ENCODE measurements around the gene STOM. TPM values are rescaled to one million over a fixed set of nuclear protein-coding genes. Genes with fewer than 3 reads are reported as not detected.
A peak's percentile ranks its signal among the peaks of the same experiment; 100 is the strongest.

The STOM gene
- total RNA-seq, 4 donors from 2014 or later, result 78.2 to 195 (median 111) TPM

- no peaks in the 10 kb centered on the region for H3K9me3 ChIP-seq
- in situ Hi-C loops (cut with MboI; ENCODE audit: low pct_ligation_motif_present in 1 of 4, low pct_unique_long_range_greater_than_20kb in 1 of 4, low sequenced_read_pairs in 3 of 4), result no loop called here
- no peaks in the 10 kb centered on the region for H3K27me3 ChIP-seq
- H3K4me3 ChIP-seq, result peak overlapping the region; percentile 33 to 53 (median 44)
- peaks cover 34 to 82% (median 52%) of the 10 kb centered on the region in 4 donors for H3K4me1 ChIP-seq
- 50 to 56% methylated on average over 8 of the region's 8 CpGs for WGBS, 2 donors (ENCODE audit: low coverage in 1 of 2)
- no peak for DNase-seq
- intact Hi-C loops (cut with DNase I; ENCODE audit: low total_unique reads), result no loop called here
- TF ChIP-seq EP300 (IDR thresholded peaks at IDR 0.05; ENCODE audit: low read depth) (no peak), POLR2A (IDR thresholded peaks at IDR 0.05) (no peak), POLR2AphosphoS5 (IDR thresholded peaks at IDR 0.05) (no peak)
- TF ChIP-seq, protein P1, sequence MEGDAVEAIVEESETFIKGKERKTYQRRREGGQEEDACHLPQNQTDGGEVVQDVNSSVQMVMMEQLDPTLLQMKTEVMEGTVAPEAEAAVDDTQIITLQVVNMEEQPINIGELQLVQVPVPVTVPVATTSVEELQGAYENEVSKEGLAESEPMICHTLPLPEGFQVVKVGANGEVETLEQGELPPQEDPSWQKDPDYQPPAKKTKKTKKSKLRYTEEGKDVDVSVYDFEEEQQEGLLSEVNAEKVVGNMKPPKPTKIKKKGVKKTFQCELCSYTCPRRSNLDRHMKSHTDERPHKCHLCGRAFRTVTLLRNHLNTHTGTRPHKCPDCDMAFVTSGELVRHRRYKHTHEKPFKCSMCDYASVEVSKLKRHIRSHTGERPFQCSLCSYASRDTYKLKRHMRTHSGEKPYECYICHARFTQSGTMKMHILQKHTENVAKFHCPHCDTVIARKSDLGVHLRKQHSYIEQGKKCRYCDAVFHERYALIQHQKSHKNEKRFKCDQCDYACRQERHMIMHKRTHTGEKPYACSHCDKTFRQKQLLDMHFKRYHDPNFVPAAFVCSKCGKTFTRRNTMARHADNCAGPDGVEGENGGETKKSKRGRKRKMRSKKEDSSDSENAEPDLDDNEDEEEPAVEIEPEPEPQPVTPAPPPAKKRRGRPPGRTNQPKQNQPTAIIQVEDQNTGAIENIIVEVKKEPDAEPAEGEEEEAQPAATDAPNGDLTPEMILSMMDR (IDR thresholded peaks at IDR 0.05), result no peak
- no peaks in the 10 kb centered on the region for H3K36me3 ChIP-seq
- peak overlapping the region; percentile 92 to 96 (median 92) for H3K27ac ChIP-seq
These were observed 1.3 kb downstream of the STOM start for GRCh38 chr9:121368745-121369144.

- Histone ChIP-seq H3K4me3 (peak overlapping the region; percentile 33 to 53 (median 44)), H3K36me3 (no peaks in the 10 kb centered on the region), H3K4me1 (peaks cover 29 to 82% (median 52%) of the 10 kb centered on the region in 4 donors), H3K27me3 (no peaks in the 10 kb centered on the region), H3K27ac (peak overlapping the region; percentile 92 to 96 (median 92)), H3K9me3 (no peaks in the 10 kb centered on the region)
- no peak for TF ChIP-seq EP300 (IDR thresholded peaks at IDR 0.05; ENCODE audit: low read depth)
- TF ChIP-seq, protein P1 (IDR thresholded peaks at IDR 0.05), result no peak
- no peak for TF ChIP-seq POLR2AphosphoS5 (IDR thresholded peaks at IDR 0.05)
- no peak for TF ChIP-seq POLR2A (IDR thresholded peaks at IDR 0.05)
- in situ Hi-C loops (cut with MboI; ENCODE audit: low pct_ligation_motif_present in 1 of 4, low pct_unique_long_range_greater_than_20kb in 1 of 4, low sequenced_read_pairs in 3 of 4), result no loop called here
- no peak for DNase-seq
- 20 to 40% methylated on average over 1 of the region's 1 CpG for WGBS, 2 donors (ENCODE audit: low coverage in 1 of 2)
- intact Hi-C loops (cut with DNase I; ENCODE audit: low total_unique reads), result no loop called here
These were observed 1.9 kb downstream of the STOM start for GRCh38 chr9:121368138-121368522.

GRCh38 chr9:121367306-121368137 lies 2.5 kb downstream of the STOM start:
- Histone ChIP-seq H3K27ac (peak overlapping the region; percentile 92 to 96 (median 92)), H3K4me3 (peak overlapping the region in 3 of 4 donors; percentile 33 to 53 (median 51)), H3K4me1 (peaks cover 23 to 82% (median 52%) of the 10 kb centered on the region in 4 donors), H3K36me3 (no peaks in the 10 kb centered on the region), H3K9me3 (no peaks in the 10 kb centered on the region), H3K27me3 (no peaks in the 10 kb centered on the region)
- in situ Hi-C loops (cut with MboI; ENCODE audit: low pct_ligation_motif_present in 1 of 4, low pct_unique_long_range_greater_than_20kb in 1 of 4, low sequenced_read_pairs in 3 of 4) (no loop called here), intact Hi-C loops (cut with DNase I; ENCODE audit: low total_unique reads) (loop anchor here (1.0 kb wide), 1 partner anchor 88 kb away; no protein-coding TSS in a partner anchor)
- TF ChIP-seq POLR2AphosphoS5 (IDR thresholded peaks at IDR 0.05), result peak in 2 of 3 donors; percentile 31 to 53
- TF ChIP-seq, protein P1 (IDR thresholded peaks at IDR 0.05), result no peak
- TF ChIP-seq POLR2A (IDR thresholded peaks at IDR 0.05), result no peak
- no peak for TF ChIP-seq EP300 (IDR thresholded peaks at IDR 0.05; ENCODE audit: low read depth)
- DNase-seq, result no peak
- 35 to 49% methylated on average over 4 of the region's 4 CpGs for WGBS, 2 donors (ENCODE audit: low coverage in 1 of 2)

GRCh38 chr9:121366611-121367192 lies 3.3 kb downstream of the STOM start:
- no peak for DNase-seq
- no peaks in the 10 kb centered on the region for H3K36me3 ChIP-seq
- no peaks in the 10 kb centered on the region for H3K27me3 ChIP-seq
- H3K4me1 ChIP-seq, result peaks cover 21 to 82% (median 53%) of the 10 kb centered on the region in 4 donors
- no peak for TF ChIP-seq EP300 (IDR thresholded peaks at IDR 0.05; ENCODE audit: low read depth)
- TF ChIP-seq, protein P1 (IDR thresholded peaks at IDR 0.05), result no peak
- TF ChIP-seq POLR2A (IDR thresholded peaks at IDR 0.05), result no peak
- TF ChIP-seq POLR2AphosphoS5 (IDR thresholded peaks at IDR 0.05), result no peak
- in situ Hi-C loops (cut with MboI; ENCODE audit: low pct_ligation_motif_present in 1 of 4, low pct_unique_long_range_greater_than_20kb in 1 of 4, low sequenced_read_pairs in 3 of 4), result no loop called here
- no peaks in the 10 kb centered on the region for H3K9me3 ChIP-seq
- intact Hi-C loops (cut with DNase I; ENCODE audit: low total_unique reads), result loop anchor here (1.0 kb wide), 1 partner anchor 87 kb away; no protein-coding TSS in a partner anchor
- peak overlapping the region in 2 of 4 donors; percentile 33 to 51 for H3K4me3 ChIP-seq
- H3K27ac ChIP-seq, result peak overlapping the region; percentile 92 to 96 (median 92)
- 64 to 75% methylated on average over 5 of the region's 5 CpGs for WGBS, 2 donors (ENCODE audit: low coverage in 1 of 2)
